ENCODE measurements around the gene SMAD6. TPM values are rescaled to one million over a fixed set of nuclear protein-coding genes. Genes with fewer than 3 reads are reported as not detected.
A peak's percentile ranks its signal among the peaks of the same experiment; 100 is the strongest.

The SMAD6 gene
- total RNA-seq, 2 donors from 2014 or later = 190 to 213 TPM

DNA sequence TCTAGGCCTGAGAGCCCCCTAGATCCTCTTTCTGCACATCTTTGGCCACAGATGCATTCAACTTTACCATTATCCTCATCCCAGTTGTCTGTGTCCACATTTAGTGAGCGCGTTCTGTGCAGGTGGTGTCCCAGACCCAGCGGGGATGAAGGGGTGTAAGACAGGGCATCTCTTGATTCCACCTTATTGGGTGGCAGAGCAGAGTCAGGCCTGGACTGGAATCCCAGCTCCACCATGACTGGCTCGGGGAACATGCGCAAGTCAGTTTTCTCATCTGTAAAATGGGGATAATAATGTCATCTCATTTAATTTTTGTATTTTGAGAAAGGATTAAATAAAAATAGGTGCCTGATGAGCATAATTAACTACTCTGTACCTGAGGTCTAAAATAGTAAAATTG, 7.8 kb downstream of the SMAD6 start:
- H3K4me1 ChIP-seq (ENCODE audit: control insufficient read depth, insufficient read depth, low read length) = peaks cover 23% of the 10 kb centered on the region
- H3K36me3 Mint-ChIP-seq (ENCODE audit: low read depth) = peaks cover 59% of the 10 kb centered on the region
- 80 to 93% methylated on average over 1 to 5 of the region's 5 CpGs for WGBS, 2 experiments (ENCODE audit: insufficient coverage in 1 of 2, insufficient read length in 1 of 2)
- no peaks in the 10 kb centered on the region for H3K27me3 ChIP-seq (ENCODE audit: control insufficient read depth, insufficient read depth, low read length, poor library complexity, severe bottlenecking)
- H3K27ac ChIP-seq (ENCODE audit: low read depth, low read length) = no peak overlapping the region
- peaks cover 55% of the 10 kb centered on the region for H3K36me3 ChIP-seq (ENCODE audit: control insufficient read depth, insufficient read depth, low read length)
- H3K4me3 Mint-ChIP-seq = no peak overlapping the region
- no peak overlapping the region for H3K27ac Mint-ChIP-seq
- peaks cover under 1% of the 10 kb centered on the region for H3K27me3 Mint-ChIP-seq (ENCODE audit: insufficient read depth)
- no peak for DNase-seq
- no peak overlapping the region for H3K4me3 ChIP-seq (ENCODE audit: low read length)
- no peaks in the 10 kb centered on the region for H3K9me3 ChIP-seq (ENCODE audit: control insufficient read depth, low read length)
- TF ChIP-seq, protein P1, sequence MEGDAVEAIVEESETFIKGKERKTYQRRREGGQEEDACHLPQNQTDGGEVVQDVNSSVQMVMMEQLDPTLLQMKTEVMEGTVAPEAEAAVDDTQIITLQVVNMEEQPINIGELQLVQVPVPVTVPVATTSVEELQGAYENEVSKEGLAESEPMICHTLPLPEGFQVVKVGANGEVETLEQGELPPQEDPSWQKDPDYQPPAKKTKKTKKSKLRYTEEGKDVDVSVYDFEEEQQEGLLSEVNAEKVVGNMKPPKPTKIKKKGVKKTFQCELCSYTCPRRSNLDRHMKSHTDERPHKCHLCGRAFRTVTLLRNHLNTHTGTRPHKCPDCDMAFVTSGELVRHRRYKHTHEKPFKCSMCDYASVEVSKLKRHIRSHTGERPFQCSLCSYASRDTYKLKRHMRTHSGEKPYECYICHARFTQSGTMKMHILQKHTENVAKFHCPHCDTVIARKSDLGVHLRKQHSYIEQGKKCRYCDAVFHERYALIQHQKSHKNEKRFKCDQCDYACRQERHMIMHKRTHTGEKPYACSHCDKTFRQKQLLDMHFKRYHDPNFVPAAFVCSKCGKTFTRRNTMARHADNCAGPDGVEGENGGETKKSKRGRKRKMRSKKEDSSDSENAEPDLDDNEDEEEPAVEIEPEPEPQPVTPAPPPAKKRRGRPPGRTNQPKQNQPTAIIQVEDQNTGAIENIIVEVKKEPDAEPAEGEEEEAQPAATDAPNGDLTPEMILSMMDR (conservative IDR thresholded peaks at IDR 0.05) = no peak
- no peaks in the 10 kb centered on the region for H3K9me3 Mint-ChIP-seq
- no peak overlapping the region for H3K9ac ChIP-seq (ENCODE audit: extremely low read depth, low read length, poor library complexity, severe bottlenecking)
- peaks cover 38% of the 10 kb centered on the region for H3K4me1 Mint-ChIP-seq

- H3K27ac ChIP-seq (ENCODE audit: low read depth, low read length) = no peak overlapping the region
- H3K4me1 ChIP-seq (ENCODE audit: control insufficient read depth, insufficient read depth, low read length) = peaks cover 25% of the 10 kb centered on the region
- H3K9ac ChIP-seq (ENCODE audit: extremely low read depth, low read length, poor library complexity, severe bottlenecking) = no peak overlapping the region
- H3K4me3 ChIP-seq (ENCODE audit: low read length) = no peak overlapping the region
- H3K36me3 Mint-ChIP-seq (ENCODE audit: low read depth) = peaks cover 59% of the 10 kb centered on the region
- TF ChIP-seq, protein P1 (conservative IDR thresholded peaks at IDR 0.05) = no peak
- H3K9me3 ChIP-seq (ENCODE audit: control insufficient read depth, low read length) = no peaks in the 10 kb centered on the region
- H3K27me3 Mint-ChIP-seq (ENCODE audit: insufficient read depth) = no peaks in the 10 kb centered on the region
- 20 to 67% methylated on average over 1 to 2 of the region's 2 CpGs for WGBS, 2 experiments (ENCODE audit: insufficient coverage in 1 of 2, insufficient read length in 1 of 2)
- H3K27me3 ChIP-seq (ENCODE audit: control insufficient read depth, insufficient read depth, low read length, poor library complexity, severe bottlenecking) = no peaks in the 10 kb centered on the region
- H3K9me3 Mint-ChIP-seq = no peaks in the 10 kb centered on the region
- no peak overlapping the region for H3K4me3 Mint-ChIP-seq
- H3K27ac Mint-ChIP-seq = no peak overlapping the region
- H3K4me1 Mint-ChIP-seq = peaks cover 41% of the 10 kb centered on the region
- no peak for DNase-seq
- peaks cover 56% of the 10 kb centered on the region for H3K36me3 ChIP-seq (ENCODE audit: control insufficient read depth, insufficient read depth, low read length)
These were observed 9.2 kb downstream of the SMAD6 start for GRCh38 chr15:66711260-66711659.

- Mint-ChIP-seq H3K27me3 (ENCODE audit: insufficient read depth) (no peaks in the 10 kb centered on the region), H3K4me1 (peaks cover 47% of the 10 kb centered on the region), H3K4me3 (no peak overlapping the region), H3K9me3 (no peaks in the 10 kb centered on the region), H3K27ac (peak overlapping the region; percentile 58), H3K36me3 (ENCODE audit: low read depth) (peaks cover 65% of the 10 kb centered on the region)
- TF ChIP-seq, protein P1 (conservative IDR thresholded peaks at IDR 0.05) = no peak
- 86 to 89% methylated on average over 5 of the region's 5 CpGs for WGBS, 2 experiments (ENCODE audit: insufficient coverage in 1 of 2, insufficient read length in 1 of 2)
- H3K4me1 ChIP-seq (ENCODE audit: control insufficient read depth, insufficient read depth, low read length) = peaks cover 19% of the 10 kb centered on the region
- no peaks in the 10 kb centered on the region for H3K27me3 ChIP-seq (ENCODE audit: control insufficient read depth, insufficient read depth, low read length, poor library complexity, severe bottlenecking)
- H3K36me3 ChIP-seq (ENCODE audit: control insufficient read depth, insufficient read depth, low read length) = peaks cover 62% of the 10 kb centered on the region
- H3K9me3 ChIP-seq (ENCODE audit: control insufficient read depth, low read length) = no peaks in the 10 kb centered on the region
- DNase-seq = no peak
- H3K9ac ChIP-seq (ENCODE audit: extremely low read depth, low read length, poor library complexity, severe bottlenecking) = no peak overlapping the region
- H3K4me3 ChIP-seq (ENCODE audit: low read length) = no peak overlapping the region
- no peak overlapping the region for H3K27ac ChIP-seq (ENCODE audit: low read depth, low read length)
These were observed 9.8 kb downstream of the SMAD6 start for GRCh38 chr15:66711862-66712261.
